Panc1 (cell line): ENCODE data around the gene CD14. TPM values are rescaled to one million over a fixed set of nuclear protein-coding genes. Genes with fewer than 3 reads are reported as not detected.

Experiments used
- ATAC-seq: fragments of 200-7000 bp; cut with Tn5 transposase; 2 replicates; pipeline ENCODE4 v1.9.1; 2020; ENCODE audit warnings: mild to moderate bottlenecking, moderate library complexity
- BruUV-seq: library from RNA; stranded (reverse); fragments of 400-500 nt; replicated peaks from 2 replicates; lab custom pipeline; 2021; lab: Mats Ljungman, UMichigan
- CTCF ChIA-PET: fragments of 300-600 bp; sonication (Branson Sonifier 250); formaldehyde crosslinking; loops from one replicate; lab custom pipeline; 2022; ENCODE audit warnings: antibody characterized with exemption; lab: Charles Lee
- POLR2A ChIA-PET: fragments of 300-600 bp; sonication (Branson Sonifier 250); formaldehyde crosslinking; loops from one replicate; lab custom pipeline; 2022; ENCODE audit warnings: antibody characterized with exemption; lab: Charles Lee
- DNase-seq: peaks from one replicate; pipeline ENCODE4 v3.0.0-alpha.2; 2010; ENCODE audit warnings: low read depth, low spot score
- H3K27ac ChIP-seq: 2 replicates; pipeline ENCODE4 v1.5.1; 2011; ENCODE audit warnings: mild to moderate bottlenecking, low read length, inconsistent platforms
- H3K27me3 ChIP-seq: fragments of 200-500 bp; sonication (Bioruptor generic); 2 replicates; pipeline ENCODE4 v1.6.0; 2014; ENCODE audit warnings: low read length, inconsistent platforms; ENCODE audit not compliant: control insufficient read depth, insufficient read depth
- H3K36me3 ChIP-seq: fragments of 200-500 bp; sonication (Bioruptor generic); 2 replicates; pipeline ENCODE4 v1.5.1; 2014; ENCODE audit warnings: inconsistent platforms, mild to moderate bottlenecking, low read length, moderate library complexity; ENCODE audit not compliant: control insufficient read depth, insufficient read depth
- H3K4me1 ChIP-seq: 2 replicates; pipeline ENCODE4 v1.5.1; 2011; ENCODE audit warnings: inconsistent platforms, mild to moderate bottlenecking, low read length, moderate library complexity; ENCODE audit not compliant: control insufficient read depth, insufficient read depth
- H3K4me3 ChIP-seq, 2 experiments: 2 replicates each; pipeline ENCODE4 v1.5.1; 2011 to 2012; ENCODE audit warnings: low read depth in 2 of 2, low read length in 2 of 2, mild to moderate bottlenecking in 2 of 2, inconsistent platforms in 1 of 2, moderate library complexity in 1 of 2
- H3K9me3 ChIP-seq: fragments of 200-500 bp; sonication (Bioruptor generic); 2 replicates; pipeline ENCODE4 v1.5.1; 2014; ENCODE audit warnings: low read depth, mild to moderate bottlenecking, inconsistent platforms, low read length, moderate library complexity; ENCODE audit not compliant: control insufficient read depth, insufficient read depth
- CTCF ChIP-seq: fragments of 450-650 bp; IDR thresholded peaks from 2 replicates; pipeline ENCODE4 v1.5.1; 2017; ENCODE audit warnings: mild to moderate bottlenecking
- POLR2AphosphoS5 ChIP-seq: IDR thresholded peaks from 2 replicates; pipeline ENCODE4 v1.6.1; 2012; ENCODE audit warnings: mild to moderate bottlenecking, low read depth, low read length, moderate library complexity
- REST ChIP-seq, 2 experiments: IDR thresholded peaks; 2 replicates each; pipeline ENCODE4 v1.6.1; 2011 to 2012; ENCODE audit warnings: low read depth in 2 of 2, control low read depth in 1 of 2, low read length in 1 of 2, mild to moderate bottlenecking in 1 of 2, moderate library complexity in 1 of 2; ENCODE audit not compliant: insufficient read depth in 1 of 2
- SIN3A ChIP-seq: IDR thresholded peaks from 2 replicates; pipeline ENCODE4 v1.6.1; 2012; ENCODE audit warnings: low read depth, mild to moderate bottlenecking, low read length, moderate library complexity, borderline replicate concordance; ENCODE audit not compliant: insufficient read depth
- TCF7L2 ChIP-seq: IDR thresholded peaks from 2 replicates; pipeline ENCODE4 v1.6.1; 2011; ENCODE audit warnings: mild to moderate bottlenecking, low read depth, low read length, inconsistent platforms
- in situ Hi-C: cut with HindIII; loops from 2 replicates; pipeline ENCODE4 v1.10.0; 2016; ENCODE audit warnings: low sequenced_read_pairs, low pct_unique_long_range_greater_than_20kb
- intact Hi-C: fragments of 100-400 bp; cut with micrococcal nuclease; formaldehyde crosslinking; loops from one replicate; pipeline ENCODE4 v1.10.0; 2022; ENCODE audit not compliant: unreplicated experiment
- total RNA-seq: library from RNA; stranded (reverse); gene quantifications from one replicate; pipeline ENCODE4 v1.2.1, GENCODE V29; 2021; ENCODE audit not compliant: unreplicated experiment

Gene CD14
- total RNA-seq, 1 experiment from 2014 or later = 2.5 TPM

GRCh38 chr5:140607031-140607430 lies 25.9 kb downstream of the CD14 start:
- ATAC-seq (no peak), DNase-seq (no peak)
- intact Hi-C loops = no loop called here
- no peak overlapping the region for H3K27ac ChIP-seq
- in situ Hi-C loops = no loop called here
- H3K4me1 ChIP-seq = no peaks in the 10 kb centered on the region
- H3K36me3 ChIP-seq = no peaks in the 10 kb centered on the region
- BruUV-seq = no TSS peak
- H3K9me3 ChIP-seq = no peaks in the 10 kb centered on the region
- CTCF ChIA-PET = interaction anchor here (0.7 kb wide), 1 partner anchor 13 kb away, joined by 3 read pairs; no protein-coding TSS in a partner anchor
- no peaks in the 10 kb centered on the region for H3K27me3 ChIP-seq
- TF ChIP-seq TCF7L2 (no peak), POLR2AphosphoS5 (no peak), REST (IDR thresholded peaks at IDR 0.05; ENCODE audit: insufficient read depth in 1 of 2, low read depth in 2 of 2, low read length in 1 of 2) (no peak), CTCF (no peak), SIN3A (no peak)
- H3K4me3 ChIP-seq = no peak overlapping the region
- POLR2A ChIA-PET = no interaction called here

GRCh38 chr5:140605879-140606278 lies 27.1 kb downstream of the CD14 start:
- no peak for ATAC-seq
- CTCF ChIA-PET = no interaction called here

More at GRCh38 chr5:140605879-140606278, 27.1 kb downstream of the CD14 start:
- H3K27ac ChIP-seq = no peak overlapping the region
- POLR2A ChIA-PET = no interaction called here
- no peaks in the 10 kb centered on the region for H3K36me3 ChIP-seq
- intact Hi-C loops (no loop called here), in situ Hi-C loops (no loop called here)
- no TSS peak for BruUV-seq
- no peak for DNase-seq
- no peak overlapping the region for H3K4me3 ChIP-seq
- no peaks in the 10 kb centered on the region for H3K9me3 ChIP-seq
- H3K27me3 ChIP-seq = no peaks in the 10 kb centered on the region
- TF ChIP-seq TCF7L2 = no peak
- TF ChIP-seq CTCF = no peak
- no peak for TF ChIP-seq REST (IDR thresholded peaks at IDR 0.05; ENCODE audit: insufficient read depth in 1 of 2, low read depth in 2 of 2, low read length in 1 of 2)
- no peak for TF ChIP-seq POLR2AphosphoS5
- TF ChIP-seq SIN3A = no peak
- no peaks in the 10 kb centered on the region for H3K4me1 ChIP-seq
